ENCODE measurements around the gene CSNK1A1. TPM values are rescaled to one million over a fixed set of nuclear protein-coding genes. Genes with fewer than 3 reads are reported as not detected.
"Not testable (repeated sequence)": the region's sequence is repeated elsewhere in the genome, so short reads cannot be mapped to it uniquely, and the experiment has no call there.

Gene CSNK1A1
- polyA plus RNA-seq, 3 donors, result 75.7 to 131 (median 103) TPM

DNA sequence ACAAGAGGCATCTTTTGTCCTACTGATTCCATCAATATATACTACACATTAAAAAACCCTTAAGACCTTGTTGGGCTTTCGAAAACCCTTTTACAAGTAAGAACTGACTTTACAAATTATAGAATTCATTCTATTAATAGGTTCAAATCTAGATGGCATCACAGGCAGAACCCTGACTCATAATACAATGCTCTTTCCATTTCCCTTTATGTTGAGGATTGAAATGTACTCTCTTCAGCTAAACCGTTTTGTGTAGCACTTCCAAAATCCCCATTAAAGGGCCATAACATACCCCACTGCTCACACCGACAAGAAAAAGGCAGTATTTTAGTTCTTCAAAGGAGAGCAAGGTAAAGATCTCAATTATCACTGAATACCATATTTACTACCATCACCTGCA is 11.2 kb downstream of the CSNK1A1 start:
- peaks cover 46 to 82% of the 10 kb centered on the region in 2 donors for H3K36me3 ChIP-seq (replicated peaks in 1 of 2; ENCODE audit: control insufficient read depth in 1 of 2, insufficient read depth in 2 of 2, low read length in 2 of 2)
- DNase-seq, result no peak
- H3K27me3 ChIP-seq (ENCODE audit: control insufficient read depth in 2 of 2, insufficient read depth in 2 of 2, low read length in 2 of 2), result no peaks in the 10 kb centered on the region
- peaks cover 9 to 11% of the 10 kb centered on the region in 2 donors for H3K4me1 ChIP-seq (ENCODE audit: control insufficient read depth in 1 of 2, insufficient read depth in 2 of 2, low read length in 2 of 2)
- Mint-ChIP-seq H3K4me1 (peaks cover 20% of the 10 kb centered on the region), H3K27ac (peak overlapping the region in 2 of 7 donors; percentile 7 to 80), H3K27me3 (ENCODE audit: low read depth in 3 of 3) (peaks cover 0 to under 1% (median 0%) of the 10 kb centered on the region in 3 donors), H3K36me3 (peaks cover 31 to 64% of the 10 kb centered on the region in 2 donors), H3K9me3 (no peaks in the 10 kb centered on the region), H3K4me3 (no peak overlapping the region)
- H3K9me3 ChIP-seq (replicated peaks in 1 of 2; ENCODE audit: control insufficient read depth in 1 of 2, insufficient read depth in 1 of 2, low read length in 2 of 2), result no peaks in the 10 kb centered on the region
- peaks cover 97% of the 10 kb centered on the region for H4K20me1 ChIP-seq (ENCODE audit: insufficient read depth, low read length)
- peaks cover 99% of the 10 kb centered on the region for H3K79me2 ChIP-seq (ENCODE audit: insufficient read depth, low read length)
- H3K4me2 ChIP-seq (replicated peaks; ENCODE audit: extremely low read depth, low read length, poor library complexity, severe bottlenecking), result no peak overlapping the region
- TF ChIP-seq, protein P1, sequence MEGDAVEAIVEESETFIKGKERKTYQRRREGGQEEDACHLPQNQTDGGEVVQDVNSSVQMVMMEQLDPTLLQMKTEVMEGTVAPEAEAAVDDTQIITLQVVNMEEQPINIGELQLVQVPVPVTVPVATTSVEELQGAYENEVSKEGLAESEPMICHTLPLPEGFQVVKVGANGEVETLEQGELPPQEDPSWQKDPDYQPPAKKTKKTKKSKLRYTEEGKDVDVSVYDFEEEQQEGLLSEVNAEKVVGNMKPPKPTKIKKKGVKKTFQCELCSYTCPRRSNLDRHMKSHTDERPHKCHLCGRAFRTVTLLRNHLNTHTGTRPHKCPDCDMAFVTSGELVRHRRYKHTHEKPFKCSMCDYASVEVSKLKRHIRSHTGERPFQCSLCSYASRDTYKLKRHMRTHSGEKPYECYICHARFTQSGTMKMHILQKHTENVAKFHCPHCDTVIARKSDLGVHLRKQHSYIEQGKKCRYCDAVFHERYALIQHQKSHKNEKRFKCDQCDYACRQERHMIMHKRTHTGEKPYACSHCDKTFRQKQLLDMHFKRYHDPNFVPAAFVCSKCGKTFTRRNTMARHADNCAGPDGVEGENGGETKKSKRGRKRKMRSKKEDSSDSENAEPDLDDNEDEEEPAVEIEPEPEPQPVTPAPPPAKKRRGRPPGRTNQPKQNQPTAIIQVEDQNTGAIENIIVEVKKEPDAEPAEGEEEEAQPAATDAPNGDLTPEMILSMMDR (IDR thresholded peaks at IDR 0.05), result no peak
- no peak overlapping the region for H3K9ac ChIP-seq (ENCODE audit: insufficient read depth, low read length, poor library complexity, severe bottlenecking)
- intact Hi-C loops (cut with micrococcal nuclease), result no loop called here
- no CpG with 5 or more reads among the region's 3 CpGs for WGBS (ENCODE audit: insufficient coverage)
- peak overlapping the region in 1 of 2 donors; percentile 38 for H3K27ac ChIP-seq (ENCODE audit: low read depth in 1 of 2, low read length in 2 of 2)
- H2AFZ ChIP-seq (ENCODE audit: insufficient read depth, low read depth, low read length, poor library complexity, severe bottlenecking), result no peak overlapping the region
- H3K4me3 ChIP-seq (replicated peaks in 1 of 3; ENCODE audit: low read depth in 2 of 3, low read length in 3 of 3), result no peak overlapping the region

DNA sequence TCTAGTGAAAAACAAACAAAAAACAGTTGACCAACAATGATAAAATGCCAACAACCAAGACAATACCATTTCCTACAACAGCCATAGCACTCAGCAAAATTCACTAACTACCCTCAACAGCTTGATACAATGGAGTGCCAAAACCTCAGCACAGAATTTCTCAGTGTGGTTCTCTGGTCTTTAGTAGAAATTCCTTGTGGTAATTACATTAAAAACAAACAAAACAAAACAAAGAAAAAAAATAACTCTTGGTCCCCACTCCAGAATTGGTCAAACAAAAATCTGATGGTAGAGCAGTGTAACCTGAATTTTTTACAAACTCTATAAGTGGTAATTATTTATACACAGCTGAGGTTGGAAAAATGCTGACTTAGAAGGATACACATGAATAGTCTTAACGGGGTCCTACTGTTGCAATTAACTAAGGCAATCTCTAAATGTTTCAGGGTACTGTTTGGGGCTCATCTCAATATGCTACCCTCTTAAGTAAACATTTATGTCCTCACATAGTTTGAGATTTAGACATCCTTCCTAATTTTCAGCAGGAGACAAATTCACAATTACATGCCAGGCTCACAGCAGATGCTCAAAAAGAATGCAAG is 13.8 kb downstream of the CSNK1A1 start:
- no peaks in the 10 kb centered on the region for H3K9me3 Mint-ChIP-seq
- H3K27ac Mint-ChIP-seq, result peak overlapping the region in 5 of 7 donors; percentile 8 to 57 (median 36)
- no peaks in the 10 kb centered on the region for H3K27me3 ChIP-seq (ENCODE audit: control insufficient read depth in 2 of 2, insufficient read depth in 2 of 2, low read length in 2 of 2)
- H3K4me3 ChIP-seq (replicated peaks in 1 of 3; ENCODE audit: low read depth in 2 of 3, low read length in 3 of 3), result no peak overlapping the region
- WGBS (ENCODE audit: insufficient coverage), result no CpG with 5 or more reads among the region's 1 CpG
- TF ChIP-seq, protein P1 (IDR thresholded peaks at IDR 0.05), result no peak
- H3K4me2 ChIP-seq (replicated peaks; ENCODE audit: extremely low read depth, low read length, poor library complexity, severe bottlenecking), result no peak overlapping the region
- no peak overlapping the region for H3K4me3 Mint-ChIP-seq
- intact Hi-C loops (cut with micrococcal nuclease), result no loop called here
- peaks cover 16% of the 10 kb centered on the region for H3K4me1 Mint-ChIP-seq
- no peak overlapping the region for H2AFZ ChIP-seq (ENCODE audit: insufficient read depth, low read depth, low read length, poor library complexity, severe bottlenecking)
- peak overlapping the region in 1 of 2 donors; percentile 11 for H3K27ac ChIP-seq (ENCODE audit: low read depth in 1 of 2, low read length in 2 of 2)
- H4K20me1 ChIP-seq (ENCODE audit: insufficient read depth, low read length), result peaks cover 98% of the 10 kb centered on the region
- H3K79me2 ChIP-seq (ENCODE audit: insufficient read depth, low read length), result peaks cover 100% of the 10 kb centered on the region
- H3K36me3 Mint-ChIP-seq, result peaks cover 28 to 64% of the 10 kb centered on the region in 2 donors
- peaks cover 0 to 3% (median 2%) of the 10 kb centered on the region in 3 donors for H3K27me3 Mint-ChIP-seq (ENCODE audit: low read depth in 3 of 3)
- no peak overlapping the region for H3K9ac ChIP-seq (ENCODE audit: insufficient read depth, low read length, poor library complexity, severe bottlenecking)
- no peaks in the 10 kb centered on the region for H3K4me1 ChIP-seq (ENCODE audit: control insufficient read depth in 1 of 2, insufficient read depth in 2 of 2, low read length in 2 of 2)
- no peak for DNase-seq
- peaks cover 30 to 83% of the 10 kb centered on the region in 2 donors for H3K36me3 ChIP-seq (replicated peaks in 1 of 2; ENCODE audit: control insufficient read depth in 1 of 2, insufficient read depth in 2 of 2, low read length in 2 of 2)
- H3K9me3 ChIP-seq (replicated peaks in 1 of 2; ENCODE audit: control insufficient read depth in 1 of 2, insufficient read depth in 1 of 2, low read length in 2 of 2), result no peaks in the 10 kb centered on the region

DNA sequence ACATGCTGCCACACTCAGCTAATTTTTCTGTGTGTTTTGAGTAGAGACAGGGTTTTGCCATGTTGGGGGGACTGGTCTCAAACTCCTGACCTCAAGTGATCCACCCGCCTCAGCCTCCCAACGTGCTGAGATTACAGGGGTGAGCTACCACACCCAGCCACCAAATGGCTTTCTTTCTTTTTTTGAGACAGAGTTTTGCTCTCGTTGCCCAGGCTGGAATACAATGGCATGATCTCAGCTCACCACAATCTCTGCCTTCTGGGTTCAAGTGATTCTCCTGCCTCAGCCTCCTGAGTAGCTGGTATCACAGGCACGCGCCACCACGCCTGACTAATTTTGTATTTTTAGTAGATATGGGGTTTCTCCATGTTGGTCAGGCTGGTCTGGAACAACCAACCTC is 15.5 kb downstream of the CSNK1A1 start:
- H3K9ac ChIP-seq (ENCODE audit: insufficient read depth, low read length, poor library complexity, severe bottlenecking); DNase-seq; H3K27me3 ChIP-seq (ENCODE audit: control insufficient read depth in 2 of 2, insufficient read depth in 2 of 2, low read length in 2 of 2); H3K4me3 ChIP-seq (replicated peaks in 1 of 3; ENCODE audit: low read depth in 2 of 3, low read length in 3 of 3); intact Hi-C loops (cut with micrococcal nuclease); H3K4me3 Mint-ChIP-seq; H3K9me3 Mint-ChIP-seq; H3K4me1 ChIP-seq (ENCODE audit: control insufficient read depth in 1 of 2, insufficient read depth in 2 of 2, low read length in 2 of 2); H3K9me3 ChIP-seq (replicated peaks in 1 of 2; ENCODE audit: control insufficient read depth in 1 of 2, insufficient read depth in 1 of 2, low read length in 2 of 2); H3K4me2 ChIP-seq (replicated peaks; ENCODE audit: extremely low read depth, low read length, poor library complexity, severe bottlenecking); H2AFZ ChIP-seq (ENCODE audit: insufficient read depth, low read depth, low read length, poor library complexity, severe bottlenecking); H3K27me3 Mint-ChIP-seq (ENCODE audit: low read depth in 3 of 3): not testable (repeated sequence)
- Histone ChIP-seq H4K20me1 (ENCODE audit: insufficient read depth, low read length) (peaks cover 100% of the 10 kb centered on the region), H3K36me3 (replicated peaks in 1 of 2; ENCODE audit: control insufficient read depth in 1 of 2, insufficient read depth in 2 of 2, low read length in 2 of 2) (peaks cover 28 to 78% of the 10 kb centered on the region in 2 donors), H3K79me2 (ENCODE audit: insufficient read depth, low read length) (peaks cover 100% of the 10 kb centered on the region), H3K27ac (ENCODE audit: low read depth in 1 of 2, low read length in 2 of 2) (peak overlapping the region in 1 of 2 donors; percentile 15)
- peaks cover 28 to 67% of the 10 kb centered on the region in 2 donors for H3K36me3 Mint-ChIP-seq
- peaks cover 17% of the 10 kb centered on the region for H3K4me1 Mint-ChIP-seq
- peak overlapping the region in 4 of 7 donors; percentile 35 to 86 (median 72) for H3K27ac Mint-ChIP-seq
- 100% methylated on average over 4 of the region's 6 CpGs for WGBS (ENCODE audit: insufficient coverage)
